ENCODE measurements around the gene GRB2.

The GRB2 gene

GRCh38 chr17:75412455-75413317 is 7.2 kb upstream of the GRB2 start:
- DNase-seq = peak; percentile 9 to 51 (median 26)

GRCh38 chr17:75411328-75412067 is 6.0 kb upstream of the GRB2 start:
- no peak for DNase-seq

- no peak for DNase-seq
Observed at GRCh38 chr17:75410141-75410540, 4.7 kb upstream of the GRB2 start.

- no peak for DNase-seq
Observed at GRCh38 chr17:75407655-75408352, 2.3 kb upstream of the GRB2 start.

DNA sequence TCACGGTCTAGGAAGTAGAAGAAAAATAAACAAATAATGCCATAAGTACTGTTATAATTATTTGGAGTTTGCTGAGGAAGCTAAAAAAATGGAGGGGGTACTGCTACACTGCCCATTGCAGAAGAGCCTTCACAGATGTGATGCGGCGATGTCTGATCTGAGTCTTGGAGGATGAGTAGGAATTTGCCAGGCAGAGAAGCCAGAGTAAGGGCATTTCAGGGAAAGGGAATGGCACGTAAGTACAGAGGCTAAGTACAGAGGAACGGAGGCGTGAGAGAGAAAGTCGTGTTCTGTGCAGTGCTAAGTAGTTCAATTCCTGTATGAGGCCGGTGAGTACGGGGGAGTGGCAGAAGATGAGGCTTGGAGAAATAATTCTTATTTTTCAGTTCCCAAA is 741 bp upstream of the GRB2 start:
- DNase-seq = no peak

DNA sequence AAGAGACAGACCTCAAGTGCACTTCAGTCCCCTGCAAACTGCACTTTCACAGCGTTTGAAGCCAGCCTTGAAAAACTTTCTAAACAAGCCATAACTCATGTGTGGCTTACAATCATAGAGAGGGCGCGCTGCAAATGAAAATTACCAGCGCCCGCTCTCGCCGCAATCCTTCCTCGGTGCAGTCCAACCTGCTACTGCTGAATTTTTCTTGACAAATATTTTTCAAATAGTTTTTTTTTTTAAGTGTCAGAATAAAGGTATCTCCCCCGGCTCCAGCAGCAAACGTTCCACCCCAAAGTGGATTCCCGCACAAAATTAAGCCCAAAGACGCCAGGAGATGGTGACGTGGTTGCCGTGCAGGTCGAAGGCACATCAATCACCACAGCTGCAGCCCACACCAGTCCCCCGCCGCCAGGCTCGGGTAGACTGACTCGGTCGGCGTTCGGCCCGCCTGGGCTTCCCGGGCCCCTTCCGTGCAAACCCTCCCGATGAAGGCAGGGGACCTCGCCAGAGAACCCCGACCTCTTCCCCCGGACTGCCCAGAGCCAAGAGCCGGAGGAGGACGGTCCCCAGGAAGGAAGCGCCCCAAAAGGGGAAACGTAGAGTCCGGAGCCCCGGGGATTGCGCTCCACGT is 630 bp downstream of the GRB2 start:
- peak; percentile 17 to 46 (median 20) for DNase-seq

- DNase-seq = peak in 2 of 4 experiments; percentile 7 to 9
Observed at GRCh38 chr17:75404223-75404730, 1.2 kb downstream of the GRB2 start.

GRCh38 chr17:75403131-75403530 is 2.3 kb downstream of the GRB2 start:
- no peak for DNase-seq

- no peak for DNase-seq
Observed at GRCh38 chr17:75402026-75402425, 3.5 kb downstream of the GRB2 start.

GRCh38 chr17:75400326-75400939 is 5.0 kb downstream of the GRB2 start:
- DNase-seq = no peak

- DNase-seq = no peak
Observed at GRCh38 chr17:75398279-75398678, 7.2 kb downstream of the GRB2 start.

GRCh38 chr17:75397217-75397616 is 8.3 kb downstream of the GRB2 start:
- no peak for DNase-seq

- DNase-seq = no peak
Observed at GRCh38 chr17:75396796-75397195, 8.7 kb downstream of the GRB2 start.

DNA sequence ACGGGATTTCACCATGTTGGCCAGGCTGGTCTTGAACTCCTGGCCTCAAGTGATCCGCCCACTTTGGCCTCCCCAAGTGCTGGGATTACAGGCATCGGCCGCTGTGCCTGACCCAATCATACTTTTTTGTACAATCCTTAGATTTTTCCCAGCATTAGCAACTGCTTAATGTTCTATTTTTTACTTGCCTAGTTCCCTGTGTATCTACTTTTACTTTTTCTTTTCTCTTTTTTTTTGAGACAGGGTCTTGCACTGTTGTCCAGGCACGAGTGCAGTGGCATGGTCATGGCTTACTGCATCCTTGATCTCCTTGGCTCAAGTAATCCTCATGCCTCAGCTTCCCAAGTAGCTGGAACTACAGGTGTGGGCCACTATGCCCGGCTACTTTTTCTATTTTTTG is 9.5 kb downstream of the GRB2 start:
- no peak for DNase-seq

DNA sequence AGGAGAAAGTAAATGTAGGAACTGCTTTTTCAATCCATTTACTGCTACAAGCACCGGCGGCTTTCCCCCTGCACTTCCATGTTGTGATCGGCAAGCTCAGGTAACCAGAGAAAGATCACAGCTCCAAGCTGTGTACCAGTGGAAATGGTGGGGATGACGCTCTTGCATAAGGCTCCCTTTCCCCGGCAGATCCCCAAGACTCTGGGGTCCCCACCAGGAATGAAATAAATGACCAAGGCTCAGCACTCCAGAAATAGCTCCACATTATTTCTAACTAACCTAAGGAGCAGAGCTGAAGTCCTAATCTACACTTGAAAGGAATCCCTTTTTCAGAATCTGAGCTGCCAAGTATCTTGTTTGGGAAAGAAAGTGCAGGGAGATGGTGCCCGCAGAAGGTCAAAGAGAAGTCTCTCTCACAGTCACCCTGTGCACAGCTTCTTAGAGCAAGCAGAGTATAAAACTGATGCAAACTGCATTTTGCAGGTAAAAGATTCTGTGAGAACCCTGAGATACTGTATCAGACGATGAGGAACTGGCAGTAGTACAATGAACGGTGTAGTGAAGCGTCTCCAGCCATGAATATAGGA is 11.1 kb downstream of the GRB2 start:
- DNase-seq = no peak

DNA sequence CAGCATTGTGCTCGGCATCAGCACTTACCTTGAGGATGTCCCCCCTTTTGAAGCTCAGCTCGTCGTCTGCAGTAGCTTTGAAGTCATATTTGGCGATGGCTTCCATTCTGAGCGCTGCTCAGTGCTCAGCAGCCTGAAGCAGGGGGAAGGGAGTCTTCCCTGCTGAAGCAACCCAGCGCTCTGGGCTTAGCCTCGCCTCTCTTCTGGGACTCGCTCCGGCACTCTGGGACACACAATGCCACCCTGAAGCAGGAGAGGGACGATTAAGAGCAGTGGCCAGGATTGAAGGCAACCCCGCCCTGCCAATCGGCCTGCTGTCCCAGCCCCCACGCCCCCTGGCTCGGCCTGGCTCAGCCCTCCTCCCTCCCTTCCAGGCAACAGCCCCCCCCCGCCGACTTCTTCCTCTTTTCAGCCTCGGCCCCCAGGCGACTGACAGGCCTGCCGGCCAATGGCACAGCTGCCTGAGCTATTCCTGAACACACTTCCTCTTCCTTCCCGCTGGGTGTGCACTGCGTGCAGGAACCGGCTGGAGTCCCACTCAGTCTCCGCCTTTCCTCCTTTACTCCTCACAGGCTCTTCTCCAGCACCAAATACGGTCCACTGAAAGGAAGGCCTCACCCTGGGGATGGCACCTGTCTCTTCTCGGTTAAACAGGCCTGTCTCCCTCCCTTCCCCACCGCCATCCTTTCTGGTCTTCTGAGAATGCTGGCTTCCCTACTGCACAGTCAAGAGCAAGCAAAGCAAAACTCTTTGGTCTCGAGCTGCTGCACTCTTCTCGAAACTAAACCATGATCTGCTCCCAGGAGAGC is 11.8 kb downstream of the GRB2 start:
- DNase-seq = peak; percentile 40 to 60 (median 56)

GRCh38 chr17:75392559-75392958 is 12.9 kb downstream of the GRB2 start:
- no peak for DNase-seq

- DNase-seq = no peak
Observed at GRCh38 chr17:75390982-75391381, 14.5 kb downstream of the GRB2 start.

DNA sequence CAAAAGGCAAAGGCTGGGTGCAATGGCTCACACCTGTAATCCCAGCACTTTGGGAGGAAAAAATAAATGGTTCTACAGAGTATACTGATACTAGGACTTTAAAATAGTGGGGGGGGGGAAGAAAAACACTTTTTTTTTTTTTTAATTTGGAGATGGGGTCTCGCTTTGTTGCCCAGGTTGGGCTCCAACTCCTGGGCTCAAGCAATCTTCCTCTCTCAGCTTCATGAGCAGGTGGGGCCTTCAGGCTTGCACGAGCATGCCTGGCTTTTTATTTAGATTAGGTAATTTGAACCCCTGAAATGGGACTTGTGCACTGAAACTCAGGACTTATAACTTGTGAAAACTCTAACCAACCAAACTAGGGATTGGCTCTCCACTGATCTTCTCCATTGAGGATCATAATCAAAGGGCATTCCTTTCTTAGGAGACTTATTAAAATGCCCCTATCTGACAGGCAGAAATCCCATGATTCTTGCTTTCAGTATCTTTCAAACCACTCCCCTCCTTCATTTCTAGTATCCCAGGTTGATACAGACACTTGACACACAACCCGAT is 16.9 kb downstream of the GRB2 start:
- no peak for DNase-seq

- no peak for DNase-seq
Observed at GRCh38 chr17:75387771-75388170, 17.7 kb downstream of the GRB2 start.

DNA sequence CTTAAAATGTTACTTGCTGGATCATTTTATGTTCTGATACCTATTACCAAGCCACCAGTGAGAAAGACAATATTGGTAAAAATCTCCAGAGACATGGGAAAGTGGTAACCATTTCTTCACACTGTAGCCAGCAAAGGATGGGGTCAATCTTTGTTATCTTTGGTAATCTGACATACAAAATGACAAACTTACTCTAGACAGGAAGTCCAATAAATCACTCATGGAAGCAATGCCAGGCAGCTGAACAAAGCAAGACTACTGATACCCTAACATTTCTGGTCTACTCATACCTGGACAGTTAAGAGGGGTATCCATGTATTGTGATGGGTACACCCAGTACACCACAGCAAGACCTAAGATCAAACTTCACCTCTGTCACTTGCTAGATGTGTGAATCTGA is 19.0 kb downstream of the GRB2 start:
- DNase-seq = no peak
